IPS-18c (cell line): ENCODE measurements around the gene PCCB.
"Not testable (repeated sequence)": the region's sequence is repeated elsewhere in the genome, so short reads cannot be mapped to it uniquely, and the experiment has no call there.

Experiments used
- H3K4me3 ChIP-seq: 2 replicates; pipeline ENCODE4 v1.7.0; 2013; ENCODE audit warnings: low read depth, mild to moderate bottlenecking, low read length, moderate library complexity; ENCODE audit not compliant: insufficient read depth
- H3K9me3 ChIP-seq: one replicate; pipeline ENCODE4 v1.6.1; 2013; ENCODE audit warnings: mild to moderate bottlenecking, low read length, moderate library complexity; ENCODE audit not compliant: control insufficient read depth, insufficient read depth

PCCB gene

GRCh38 chr3:136250059-136250902, at the start of gene PCCB:
PCCB (plus strand) TSS chr3:136250340; CDS start chr3:136250376, 36 bp downstream.
- Histone ChIP-seq H3K9me3 (no peaks in the 10 kb centered on the region), H3K4me3 (peak within 1 kb of the TSS; percentile 75)

GRCh38 chr3:136207489-136208115, 42.5 kb upstream of the PCCB start:
- H3K4me3 ChIP-seq = no peak overlapping the region
- H3K9me3 ChIP-seq = no peaks in the 10 kb centered on the region

- H3K9me3 ChIP-seq = no peaks in the 10 kb centered on the region
- no peak overlapping the region for H3K4me3 ChIP-seq
Measured at GRCh38 chr3:136209921-136210320, 40.2 kb upstream of the PCCB start.

- H3K4me3 ChIP-seq = no peak overlapping the region
- H3K9me3 ChIP-seq = no peaks in the 10 kb centered on the region
Measured at GRCh38 chr3:136211547-136211946, 38.6 kb upstream of the PCCB start.

- not testable (repeated sequence) for H3K4me3 ChIP-seq, H3K9me3 ChIP-seq
Measured at GRCh38 chr3:136222746-136223145, 27.4 kb upstream of the PCCB start.

GRCh38 chr3:136232413-136232812, 17.7 kb upstream of the PCCB start:
- Histone ChIP-seq H3K9me3 (no peaks in the 10 kb centered on the region), H3K4me3 (no peak overlapping the region)

- no peak overlapping the region for H3K4me3 ChIP-seq
- no peaks in the 10 kb centered on the region for H3K9me3 ChIP-seq
Measured at GRCh38 chr3:136235545-136235944, 14.6 kb upstream of the PCCB start.

- Histone ChIP-seq H3K4me3 (no peak overlapping the region), H3K9me3 (peaks cover 1% of the 10 kb centered on the region)
Measured at GRCh38 chr3:136236109-136236508, 14.0 kb upstream of the PCCB start.

GRCh38 chr3:136237103-136237502, 13.0 kb upstream of the PCCB start:
- Histone ChIP-seq H3K9me3 (peaks cover 3% of the 10 kb centered on the region), H3K4me3 (no peak overlapping the region)

GRCh38 chr3:136237961-136238649, 12.0 kb upstream of the PCCB start:
- peaks cover 3% of the 10 kb centered on the region for H3K9me3 ChIP-seq
- H3K4me3 ChIP-seq = peak overlapping the region; percentile 10; the same call in 1 of the 2 replicates

- Histone ChIP-seq H3K4me3 (no peak overlapping the region), H3K9me3 (peaks cover 3% of the 10 kb centered on the region)
Measured at GRCh38 chr3:136239094-136239493, 11.0 kb upstream of the PCCB start.

- H3K9me3 ChIP-seq = peaks cover 3% of the 10 kb centered on the region
Measured at GRCh38 chr3:136245691-136246090, 4.4 kb upstream of the PCCB start.

GRCh38 chr3:136247436-136247835, 2.7 kb upstream of the PCCB start:
- Histone ChIP-seq H3K9me3 (no peaks in the 10 kb centered on the region), H3K4me3 (no peak overlapping the region)

More at GRCh38 chr3:136245691-136246090, 4.4 kb upstream of the PCCB start:
- no peak overlapping the region for H3K4me3 ChIP-seq

- Histone ChIP-seq H3K4me3 (no peak overlapping the region), H3K9me3 (no peaks in the 10 kb centered on the region)
Measured at GRCh38 chr3:136247855-136248590, 2.1 kb upstream of the PCCB start.

- Histone ChIP-seq H3K9me3 (no peaks in the 10 kb centered on the region), H3K4me3 (no peak overlapping the region)
Measured at GRCh38 chr3:136249091-136249490, 1.0 kb upstream of the PCCB start.

- Histone ChIP-seq H3K4me3 (no peak overlapping the region), H3K9me3 (no peaks in the 10 kb centered on the region)
Measured at GRCh38 chr3:136249593-136249992, 547 bp upstream of the PCCB start.

- no peaks in the 10 kb centered on the region for H3K9me3 ChIP-seq
- H3K4me3 ChIP-seq = peak overlapping the region; percentile 75
Measured at GRCh38 chr3:136250903-136251460, 842 bp downstream of the PCCB start.
